ENCODE results near the gene PTPRU. TPM values are rescaled to one million over a fixed set of nuclear protein-coding genes. Genes with fewer than 3 reads are reported as not detected.
A peak's percentile ranks its signal among the peaks of the same experiment; 100 is the strongest.

PTPRU gene
- total RNA-seq, 4 donors from 2014 or later = 11.4 to 59.4 (median 35.3) TPM

GRCh38 chr1:29200906-29201594, 35.3 kb upstream of the PTPRU start:
- Histone ChIP-seq H3K36me3 (peaks cover 0 to 54% of the 10 kb centered on the region in 2 donors), H3K27me3 (no peaks in the 10 kb centered on the region), H3K9me3 (no peaks in the 10 kb centered on the region), H3K27ac (no peak overlapping the region), H3K4me1 (peaks cover 6 to 7% of the 10 kb centered on the region in 2 donors), H3K4me3 (no peak overlapping the region)
- intact Hi-C loops (cut with DNase I; ENCODE audit: low total_unique reads) = loop anchor here (5.0 kb wide), 2 partner anchors 39 to 79 kb away; partner anchors contain the start of gene TMEM200B
- ATAC-seq = no peak
- in situ Hi-C loops (cut with MboI; ENCODE audit: low sequenced_read_pairs in 4 of 4) = loop anchor here (5.0 to 10.0 kb wide), 3 partner anchors 316 to 416 kb away; no protein-coding TSS in a partner anchor
- no peak for DNase-seq
- TF ChIP-seq POLR2A (IDR thresholded peaks at IDR 0.05) = no peak
- TF ChIP-seq, protein P1, sequence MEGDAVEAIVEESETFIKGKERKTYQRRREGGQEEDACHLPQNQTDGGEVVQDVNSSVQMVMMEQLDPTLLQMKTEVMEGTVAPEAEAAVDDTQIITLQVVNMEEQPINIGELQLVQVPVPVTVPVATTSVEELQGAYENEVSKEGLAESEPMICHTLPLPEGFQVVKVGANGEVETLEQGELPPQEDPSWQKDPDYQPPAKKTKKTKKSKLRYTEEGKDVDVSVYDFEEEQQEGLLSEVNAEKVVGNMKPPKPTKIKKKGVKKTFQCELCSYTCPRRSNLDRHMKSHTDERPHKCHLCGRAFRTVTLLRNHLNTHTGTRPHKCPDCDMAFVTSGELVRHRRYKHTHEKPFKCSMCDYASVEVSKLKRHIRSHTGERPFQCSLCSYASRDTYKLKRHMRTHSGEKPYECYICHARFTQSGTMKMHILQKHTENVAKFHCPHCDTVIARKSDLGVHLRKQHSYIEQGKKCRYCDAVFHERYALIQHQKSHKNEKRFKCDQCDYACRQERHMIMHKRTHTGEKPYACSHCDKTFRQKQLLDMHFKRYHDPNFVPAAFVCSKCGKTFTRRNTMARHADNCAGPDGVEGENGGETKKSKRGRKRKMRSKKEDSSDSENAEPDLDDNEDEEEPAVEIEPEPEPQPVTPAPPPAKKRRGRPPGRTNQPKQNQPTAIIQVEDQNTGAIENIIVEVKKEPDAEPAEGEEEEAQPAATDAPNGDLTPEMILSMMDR (IDR thresholded peaks at IDR 0.05 in 4 of 5, conservative IDR thresholded peaks at IDR 0.05 in 1 of 5) = no peak

DNA sequence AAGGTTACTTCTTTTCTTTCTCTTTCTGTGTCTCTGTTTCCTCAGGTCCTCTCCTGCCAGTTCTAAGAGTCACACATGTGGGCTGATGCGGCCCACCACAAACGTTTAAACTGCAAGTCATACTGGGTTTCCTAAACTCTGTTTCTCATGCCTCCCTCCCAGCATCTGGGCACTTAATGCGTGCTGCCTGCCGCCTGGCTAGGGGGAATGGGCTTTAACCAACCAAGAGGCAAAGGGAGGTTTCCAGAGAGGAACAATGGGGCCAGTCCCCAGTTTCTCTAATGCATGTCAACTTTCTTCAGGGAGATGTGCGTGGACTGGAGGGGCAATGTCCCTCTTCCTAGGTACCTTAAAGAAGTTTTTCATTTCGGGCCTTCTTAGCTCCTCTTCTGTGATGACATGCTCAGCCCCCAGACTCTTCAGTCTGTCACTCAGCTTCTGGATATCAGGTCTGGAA, 34.7 kb upstream of the PTPRU start:
- Histone ChIP-seq H3K27ac (peak overlapping the region in 1 of 4 donors; percentile 70), H3K27me3 (no peaks in the 10 kb centered on the region), H3K4me3 (no peak overlapping the region), H3K9me3 (no peaks in the 10 kb centered on the region), H3K4me1 (peaks cover 6 to 7% of the 10 kb centered on the region in 2 donors), H3K36me3 (peaks cover 0 to 60% of the 10 kb centered on the region in 2 donors)
- ATAC-seq (no peak), DNase-seq (no peak)
- in situ Hi-C loops (cut with MboI; ENCODE audit: low sequenced_read_pairs in 4 of 4) (loop anchor here (5.0 to 10.0 kb wide), 3 partner anchors 317 to 417 kb away; no protein-coding TSS in a partner anchor), intact Hi-C loops (cut with DNase I; ENCODE audit: low total_unique reads) (loop anchor here (1.0 to 5.0 kb wide), 4 partner anchors 19 to 417 kb away; partner anchors contain the start of gene TMEM200B)
- TF ChIP-seq POLR2A (IDR thresholded peaks at IDR 0.05) = no peak
- TF ChIP-seq, protein P1 (IDR thresholded peaks at IDR 0.05 in 4 of 5, conservative IDR thresholded peaks at IDR 0.05 in 1 of 5) = no peak

DNA sequence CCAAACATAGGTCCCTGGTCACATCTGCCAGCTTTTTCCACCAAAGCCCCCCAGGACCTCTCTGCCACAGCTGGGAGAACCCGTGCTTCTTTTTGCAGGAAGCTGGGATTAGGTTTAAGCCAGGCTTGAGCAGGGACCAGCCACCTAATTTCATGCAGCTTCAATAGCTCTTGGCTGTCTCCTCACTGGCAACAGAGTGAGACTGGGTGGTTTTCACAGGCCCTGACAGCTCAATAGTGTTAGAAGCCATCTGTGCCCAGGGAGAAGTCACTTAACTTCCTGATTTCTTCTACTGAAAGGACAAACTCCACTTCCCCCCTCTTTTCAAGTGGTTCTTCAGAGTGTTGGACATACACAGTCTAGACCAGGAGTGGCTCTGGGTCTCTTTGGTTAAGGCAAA, 34.3 kb upstream of the PTPRU start:
- DNase-seq = no peak
- in situ Hi-C loops (cut with MboI; ENCODE audit: low sequenced_read_pairs in 4 of 4) (loop anchor here (5.0 to 10.0 kb wide), 3 partner anchors 317 to 417 kb away; no protein-coding TSS in a partner anchor), intact Hi-C loops (cut with DNase I; ENCODE audit: low total_unique reads) (loop anchor here (1.0 to 5.0 kb wide), 4 partner anchors 20 to 417 kb away; partner anchors contain the start of gene TMEM200B)
- ATAC-seq = no peak
- H3K9me3 ChIP-seq = no peaks in the 10 kb centered on the region
- no peaks in the 10 kb centered on the region for H3K27me3 ChIP-seq
- no peak overlapping the region for H3K4me3 ChIP-seq
- H3K27ac ChIP-seq = peak overlapping the region; percentile 35 to 70 (median 69)
- peaks cover 6 to 7% of the 10 kb centered on the region in 2 donors for H3K4me1 ChIP-seq
- H3K36me3 ChIP-seq = peaks cover 0 to 62% of the 10 kb centered on the region in 2 donors
- TF ChIP-seq POLR2A (IDR thresholded peaks at IDR 0.05) = no peak
- TF ChIP-seq, protein P1 (IDR thresholded peaks at IDR 0.05 in 4 of 5, conservative IDR thresholded peaks at IDR 0.05 in 1 of 5) = no peak

- H3K27me3 ChIP-seq = no peaks in the 10 kb centered on the region
- DNase-seq = peak; percentile 88 to 92
- ATAC-seq = peak; percentile 98 to 100
- peaks cover 6 to 7% of the 10 kb centered on the region in 2 donors for H3K4me1 ChIP-seq
- no peak for TF ChIP-seq POLR2A (IDR thresholded peaks at IDR 0.05)
- TF ChIP-seq, protein P1 (IDR thresholded peaks at IDR 0.05 in 4 of 5, conservative IDR thresholded peaks at IDR 0.05 in 1 of 5) = peak; percentile 85 to 97 (median 94)
- H3K9me3 ChIP-seq = no peaks in the 10 kb centered on the region
- in situ Hi-C loops (cut with MboI; ENCODE audit: low sequenced_read_pairs in 4 of 4) = loop anchor here (5.0 to 10.0 kb wide), 3 partner anchors 318 to 418 kb away; no protein-coding TSS in a partner anchor
- H3K36me3 ChIP-seq = peaks cover 0 to 62% of the 10 kb centered on the region in 2 donors
- no peak overlapping the region for H3K4me3 ChIP-seq
- peak overlapping the region; percentile 35 to 70 (median 69) for H3K27ac ChIP-seq
- intact Hi-C loops (cut with DNase I; ENCODE audit: low total_unique reads) = loop anchor here (1.0 to 5.0 kb wide), 6 partner anchors 20 to 418 kb away; partner anchors contain the start of gene TMEM200B
These were observed 33.6 kb upstream of the PTPRU start for GRCh38 chr1:29202584-29203340.

All from gastrocnemius medialis (tissue), 4 donors.